Mammary epithelial cell (primary cell): Measurements from ENCODE around the gene CDH4.

ENCODE experiments used
- CTCF ChIP-seq, 2 donors: IDR thresholded peaks in 1 of 2; conservative IDR thresholded peaks in 1 of 2; 2 replicates each; pipeline ENCODE4 v1.5.1; 2011 to 2012; ENCODE audit warnings: inconsistent platforms in 2 of 2, low read length in 2 of 2, mild to moderate bottlenecking in 2 of 2, control low read depth in 1 of 2, low read depth in 1 of 2; ENCODE audit not compliant: insufficient read depth in 1 of 2; ENCODE audit errors: extremely low read depth in 1 of 2
- EZH2 ChIP-seq: IDR thresholded peaks from 2 replicates; pipeline ENCODE4 v1.6.1; 2012; ENCODE audit warnings: low read length, inconsistent platforms, borderline replicate concordance

- TF ChIP-seq EZH2, result no peak
- TF ChIP-seq CTCF (conservative IDR thresholded peaks at IDR 0.05 in 1 of 2, IDR thresholded peaks at IDR 0.05 in 1 of 2; ENCODE audit: extremely low read depth in 1 of 2, insufficient read depth in 1 of 2, low read depth in 1 of 2, low read length in 2 of 2), result no peak
These were observed 95.4 kb downstream of the CDH4 start for GRCh38 chr20:61347443-61347842.
